HG02943 (cell line): ENCODE results near the gene NPAT.

Experiments
- ATAC-seq: cut with Tn5 transposase; IDR thresholded peaks from one replicate; pipeline ENCODE4 v1.9.1; 2021; ENCODE audit warnings: mild to moderate bottlenecking, low read depth, moderate library complexity; ENCODE audit not compliant: unreplicated experiment

The NPAT gene

DNA sequence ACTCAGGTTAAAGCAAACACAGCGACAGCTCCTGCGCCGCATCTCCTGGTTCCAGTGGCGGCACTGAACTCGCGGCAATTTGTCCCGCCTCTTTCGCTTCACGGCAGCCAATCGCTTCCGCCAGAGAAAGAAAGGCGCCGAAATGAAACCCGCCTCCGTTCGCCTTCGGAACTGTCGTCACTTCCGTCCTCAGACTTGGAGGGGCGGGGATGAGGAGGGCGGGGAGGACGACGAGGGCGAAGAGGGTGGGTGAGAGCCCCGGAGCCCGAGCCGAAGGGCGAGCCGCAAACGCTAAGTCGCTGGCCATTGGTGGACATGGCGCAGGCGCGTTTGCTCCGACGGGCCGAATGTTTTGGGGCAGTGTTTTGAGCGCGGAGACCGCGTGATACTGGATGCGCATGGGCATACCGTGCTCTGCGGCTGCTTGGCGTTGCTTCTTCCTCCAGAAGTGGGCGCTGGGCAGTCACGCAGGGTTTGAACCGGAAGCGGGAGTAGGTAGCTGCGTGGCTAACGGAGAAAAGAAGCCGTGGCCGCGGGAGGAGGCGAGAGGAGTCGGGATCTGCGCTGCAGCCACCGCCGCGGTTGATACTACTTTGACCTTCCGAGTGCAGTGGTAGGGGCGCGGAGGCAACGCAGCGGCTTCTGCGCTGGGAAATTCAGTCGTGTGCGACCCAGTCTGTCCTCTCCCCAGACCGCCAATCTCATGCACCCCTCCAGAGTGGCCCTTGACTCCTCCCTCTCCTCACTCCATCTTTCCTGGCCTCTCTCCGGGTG is at the start of gene NPAT, which contains the start of gene ATM:
Gene NPAT, minus strand, starts transcription at position 65 of the 774 bp plus-strand sequence. CDS start 102 bp downstream, outside the sequence.
Gene ATM, plus strand, starts transcription at position 494 of the 774 bp plus-strand sequence. CDS start 4,558 bp downstream, outside the sequence.
- peak; percentile 87 for ATAC-seq

- no peak for ATAC-seq
Observed at GRCh38 chr11:108269583-108269982, 47.1 kb upstream of the NPAT start.

- ATAC-seq: no peak
Observed at GRCh38 chr11:108253176-108253575, 30.7 kb upstream of the NPAT start.

- ATAC-seq: no peak
Observed at GRCh38 chr11:108246885-108247284, 24.4 kb upstream of the NPAT start.

GRCh38 chr11:108246308-108246707 is 23.9 kb upstream of the NPAT start:
- no peak for ATAC-seq

DNA sequence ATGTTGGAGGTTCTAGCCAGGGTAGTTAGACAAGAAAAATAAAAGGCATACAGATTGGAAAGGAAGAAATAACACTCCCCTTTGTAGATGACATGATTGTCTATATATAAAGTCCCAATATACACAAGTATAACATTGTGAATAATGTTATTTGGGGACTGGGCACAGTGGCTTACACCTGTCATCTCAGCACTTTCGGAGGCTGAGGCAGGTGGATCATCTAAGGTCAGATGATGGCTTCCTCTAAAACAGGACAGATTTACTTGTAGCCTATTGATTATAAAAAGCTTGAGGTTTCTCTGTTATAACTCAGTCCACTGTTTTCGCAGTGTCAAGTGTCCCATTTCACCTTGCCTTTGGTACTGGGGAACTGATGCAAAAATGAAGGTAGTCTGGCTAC is 20.0 kb upstream of the NPAT start:
- ATAC-seq: no peak

- ATAC-seq: no peak
Observed at GRCh38 chr11:108241330-108242037, 19.0 kb upstream of the NPAT start.

DNA sequence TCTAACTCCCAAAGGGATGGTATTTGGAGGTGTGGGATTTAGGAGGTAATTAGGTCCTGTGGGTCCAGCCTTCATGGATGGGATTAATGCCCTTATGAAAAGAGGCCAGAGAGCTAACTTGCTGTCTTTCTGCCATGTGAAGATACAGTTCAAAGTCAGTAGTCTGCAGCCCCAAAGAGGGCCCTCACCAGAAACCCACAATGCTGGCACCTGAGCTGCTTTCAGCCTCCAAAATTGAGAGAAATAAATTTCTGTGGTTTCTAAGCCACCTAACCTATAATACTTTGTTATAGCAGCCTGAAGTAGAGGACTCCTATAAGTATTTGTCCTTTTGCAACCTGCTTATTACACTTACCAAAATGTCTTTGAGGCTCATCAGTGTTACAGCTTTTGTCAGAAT is 16.6 kb upstream of the NPAT start:
- no peak for ATAC-seq

DNA sequence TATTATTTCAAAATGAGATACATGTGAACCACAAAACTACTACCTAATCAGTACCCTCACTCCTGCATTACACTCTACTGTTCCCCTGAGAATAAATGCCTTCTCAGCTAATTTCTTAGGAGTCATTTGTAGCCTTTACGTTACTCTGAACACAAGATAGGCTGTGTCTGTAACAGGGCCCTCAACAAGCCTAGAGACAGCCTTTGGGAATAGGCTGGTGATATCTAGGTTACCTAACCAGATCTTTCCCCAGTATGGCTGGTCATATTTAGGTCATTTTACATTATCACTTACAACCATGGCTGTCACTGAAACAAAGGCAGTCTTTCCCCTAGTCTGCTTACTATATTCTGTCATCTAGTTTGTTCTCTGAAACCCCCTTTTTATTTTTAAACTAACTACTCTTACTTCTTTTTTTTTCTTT is 14.6 kb upstream of the NPAT start:
- peak; percentile 46 for ATAC-seq

GRCh38 chr11:108235633-108236032 is 13.2 kb upstream of the NPAT start:
- no peak for ATAC-seq

DNA sequence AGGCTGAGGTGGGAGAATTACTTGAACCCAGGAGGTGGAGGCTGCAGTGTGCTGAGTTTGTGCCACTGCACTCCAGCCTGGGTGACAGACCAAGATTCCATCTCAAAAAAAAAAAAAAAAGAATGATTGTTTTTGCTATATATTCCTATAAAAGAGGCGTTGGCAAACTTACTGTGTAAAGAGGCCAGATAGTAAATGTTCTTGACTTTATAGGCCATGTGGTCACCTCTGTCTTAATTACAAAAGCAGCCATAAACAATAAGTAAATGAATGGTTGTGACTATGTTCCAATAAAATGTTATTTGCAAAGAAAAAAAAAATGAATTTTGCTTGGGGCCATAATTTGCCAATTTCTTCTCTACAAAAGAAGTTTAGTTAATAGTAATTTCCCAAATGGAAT is 12.8 kb upstream of the NPAT start:
- ATAC-seq: no peak

DNA sequence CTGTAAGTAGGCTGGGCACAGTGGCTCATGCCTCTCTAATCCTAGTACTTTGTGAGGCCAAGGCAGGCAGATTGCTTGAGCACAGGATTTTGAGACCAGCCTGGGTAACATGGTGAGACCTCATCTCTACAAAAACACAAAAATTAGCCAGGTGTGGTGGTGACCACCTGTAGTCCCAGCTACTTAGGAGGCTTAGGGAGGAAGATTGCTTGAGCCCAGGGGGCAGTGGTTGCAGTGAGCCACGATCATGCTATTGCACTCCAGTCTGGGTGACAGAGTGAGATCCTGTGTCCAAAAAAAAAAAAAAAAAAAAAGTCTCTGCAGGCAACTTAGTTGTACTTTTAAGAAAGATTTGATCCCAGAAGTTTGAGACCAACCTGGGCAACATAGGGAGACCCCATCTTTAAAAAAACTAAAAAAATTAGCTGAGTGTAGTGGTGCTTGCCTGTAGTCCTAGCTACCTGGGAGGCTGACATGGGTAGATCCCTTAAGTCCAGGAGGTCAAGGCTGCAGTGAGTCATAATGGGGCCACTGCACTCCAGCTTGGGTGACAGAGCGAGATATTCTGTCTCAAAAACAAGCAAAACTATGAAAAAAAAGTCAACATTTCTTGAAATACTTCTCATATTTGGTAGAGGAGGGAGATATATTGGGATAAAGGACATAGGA is 11.0 kb upstream of the NPAT start:
- no peak for ATAC-seq

DNA sequence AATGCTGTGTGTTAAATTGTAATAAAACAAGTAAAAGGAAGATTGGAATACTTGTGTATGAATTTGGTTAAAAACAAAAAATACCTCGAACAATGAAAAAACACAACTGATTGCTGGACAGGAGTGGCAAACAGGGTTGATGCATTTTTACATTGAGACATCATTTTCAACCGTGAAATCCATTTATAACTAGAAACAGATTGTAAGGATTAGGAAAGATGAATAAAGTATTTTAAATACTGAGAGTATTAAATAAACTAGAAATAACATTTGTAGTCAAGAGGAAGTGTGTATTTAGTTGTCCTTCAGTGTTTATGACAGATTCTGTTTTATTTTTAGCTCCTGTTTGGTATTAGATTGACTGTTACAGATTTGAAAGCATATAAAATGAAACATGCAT is 5.8 kb upstream of the NPAT start:
- no peak for ATAC-seq

GRCh38 chr11:108226036-108226435 is 3.6 kb upstream of the NPAT start:
- no peak for ATAC-seq

GRCh38 chr11:108224911-108225786 is 2.7 kb upstream of the NPAT start:
- no peak for ATAC-seq

GRCh38 chr11:108224366-108224765 is 1.9 kb upstream of the NPAT start:
- no peak for ATAC-seq

GRCh38 chr11:108223348-108224149 is 1.1 kb upstream of the NPAT start:
- no peak for ATAC-seq

DNA sequence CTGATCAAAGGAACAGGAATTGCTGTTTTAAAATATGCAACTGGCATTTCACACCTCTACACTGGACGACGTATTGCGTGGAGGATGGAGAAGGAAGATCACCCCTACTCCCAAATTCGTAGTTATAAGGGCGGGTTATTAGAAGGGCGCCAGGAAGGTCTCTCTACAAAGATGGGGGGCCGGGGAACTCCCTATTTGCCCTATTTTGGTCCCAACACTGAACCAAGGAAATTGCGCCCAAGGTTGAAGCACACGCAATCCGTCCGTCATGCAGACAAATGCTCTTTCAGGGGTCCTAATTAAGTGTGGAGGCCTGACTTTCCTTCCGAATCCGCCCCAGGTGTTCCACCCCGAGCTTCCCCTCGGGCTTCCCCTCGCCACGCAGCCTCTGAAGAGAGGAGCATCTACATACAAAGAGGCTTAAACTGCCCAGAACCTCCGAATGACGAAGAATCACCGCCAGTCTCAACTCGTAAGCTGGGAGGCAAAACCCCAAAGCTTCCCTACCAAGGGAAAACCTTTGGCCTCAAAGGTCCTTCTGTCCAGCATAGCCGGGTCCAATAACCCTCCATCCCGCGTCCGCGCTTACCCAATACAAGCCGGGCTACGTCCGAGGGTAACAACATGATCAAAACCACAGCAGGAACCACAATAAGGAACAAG is 396 bp downstream of the NPAT start:
- ATAC-seq: no peak

- ATAC-seq: no peak
Observed at GRCh38 chr11:108221371-108221770, 1.1 kb downstream of the NPAT start.
